Measurements from ENCODE around the gene EEF1AKMT4.
A peak's percentile ranks its signal among the peaks of the same experiment; 100 is the strongest.

The EEF1AKMT4 gene

DNA sequence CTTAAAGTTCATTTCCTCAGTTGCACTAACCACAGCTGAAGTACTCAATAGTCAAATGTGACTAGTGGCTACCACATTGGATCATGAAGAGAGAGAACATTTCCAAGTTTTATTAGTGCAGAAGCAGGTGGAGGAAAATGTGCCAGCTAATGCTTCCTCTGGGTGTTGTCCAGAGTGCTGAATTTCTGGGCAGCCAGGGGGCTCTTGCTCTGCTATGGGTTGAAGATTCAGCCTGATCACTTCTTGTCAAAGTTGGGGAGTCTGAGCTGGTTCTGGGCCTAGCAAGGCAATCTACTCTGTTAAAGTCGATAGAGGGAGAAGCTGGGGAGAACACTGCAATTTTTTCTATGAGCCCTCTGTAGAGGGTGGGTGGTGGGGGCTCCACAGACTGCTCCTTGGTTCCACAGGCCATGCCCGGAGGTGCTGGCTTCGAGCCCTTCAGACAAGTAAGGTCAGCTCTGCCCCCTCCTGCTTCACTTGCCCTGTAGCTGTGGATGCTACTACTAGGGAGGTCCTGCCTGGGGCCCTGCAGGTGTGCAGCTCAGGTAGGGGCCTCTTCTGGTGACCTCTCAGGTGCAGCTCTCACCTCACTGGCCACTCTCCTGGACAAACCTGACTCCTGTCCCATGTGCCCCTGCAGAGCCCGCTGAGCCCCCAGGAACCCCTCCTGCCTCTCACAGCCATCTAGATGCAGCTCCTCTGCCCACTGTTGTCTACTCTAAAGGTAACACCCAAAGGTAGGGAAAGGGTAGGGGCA lies 8.9 kb upstream of the EEF1AKMT4 start:
- TF ChIP-seq, protein P1, sequence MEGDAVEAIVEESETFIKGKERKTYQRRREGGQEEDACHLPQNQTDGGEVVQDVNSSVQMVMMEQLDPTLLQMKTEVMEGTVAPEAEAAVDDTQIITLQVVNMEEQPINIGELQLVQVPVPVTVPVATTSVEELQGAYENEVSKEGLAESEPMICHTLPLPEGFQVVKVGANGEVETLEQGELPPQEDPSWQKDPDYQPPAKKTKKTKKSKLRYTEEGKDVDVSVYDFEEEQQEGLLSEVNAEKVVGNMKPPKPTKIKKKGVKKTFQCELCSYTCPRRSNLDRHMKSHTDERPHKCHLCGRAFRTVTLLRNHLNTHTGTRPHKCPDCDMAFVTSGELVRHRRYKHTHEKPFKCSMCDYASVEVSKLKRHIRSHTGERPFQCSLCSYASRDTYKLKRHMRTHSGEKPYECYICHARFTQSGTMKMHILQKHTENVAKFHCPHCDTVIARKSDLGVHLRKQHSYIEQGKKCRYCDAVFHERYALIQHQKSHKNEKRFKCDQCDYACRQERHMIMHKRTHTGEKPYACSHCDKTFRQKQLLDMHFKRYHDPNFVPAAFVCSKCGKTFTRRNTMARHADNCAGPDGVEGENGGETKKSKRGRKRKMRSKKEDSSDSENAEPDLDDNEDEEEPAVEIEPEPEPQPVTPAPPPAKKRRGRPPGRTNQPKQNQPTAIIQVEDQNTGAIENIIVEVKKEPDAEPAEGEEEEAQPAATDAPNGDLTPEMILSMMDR (conservative IDR thresholded peaks at IDR 0.05): no peak
- peak overlapping the region; percentile 64 for H3K27ac ChIP-seq

DNA sequence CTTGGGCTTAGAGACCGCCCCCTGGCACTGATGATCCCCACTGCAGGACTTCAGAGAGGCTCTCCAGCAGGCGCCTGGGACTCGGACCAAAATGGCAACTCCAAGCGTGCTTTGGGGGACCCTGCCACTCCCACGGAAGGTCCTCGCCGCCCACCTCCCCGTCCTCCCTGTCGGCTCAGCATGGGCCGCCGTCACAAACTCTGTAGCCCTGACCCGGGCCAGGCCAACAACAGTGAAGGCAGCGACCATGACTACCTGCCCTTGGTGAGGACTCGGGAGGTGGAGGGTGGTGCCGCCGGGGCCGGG lies 8.4 kb upstream of the EEF1AKMT4 start:
- TF ChIP-seq, protein P1 (conservative IDR thresholded peaks at IDR 0.05): no peak
- peak overlapping the region; percentile 64 for H3K27ac ChIP-seq

DNA sequence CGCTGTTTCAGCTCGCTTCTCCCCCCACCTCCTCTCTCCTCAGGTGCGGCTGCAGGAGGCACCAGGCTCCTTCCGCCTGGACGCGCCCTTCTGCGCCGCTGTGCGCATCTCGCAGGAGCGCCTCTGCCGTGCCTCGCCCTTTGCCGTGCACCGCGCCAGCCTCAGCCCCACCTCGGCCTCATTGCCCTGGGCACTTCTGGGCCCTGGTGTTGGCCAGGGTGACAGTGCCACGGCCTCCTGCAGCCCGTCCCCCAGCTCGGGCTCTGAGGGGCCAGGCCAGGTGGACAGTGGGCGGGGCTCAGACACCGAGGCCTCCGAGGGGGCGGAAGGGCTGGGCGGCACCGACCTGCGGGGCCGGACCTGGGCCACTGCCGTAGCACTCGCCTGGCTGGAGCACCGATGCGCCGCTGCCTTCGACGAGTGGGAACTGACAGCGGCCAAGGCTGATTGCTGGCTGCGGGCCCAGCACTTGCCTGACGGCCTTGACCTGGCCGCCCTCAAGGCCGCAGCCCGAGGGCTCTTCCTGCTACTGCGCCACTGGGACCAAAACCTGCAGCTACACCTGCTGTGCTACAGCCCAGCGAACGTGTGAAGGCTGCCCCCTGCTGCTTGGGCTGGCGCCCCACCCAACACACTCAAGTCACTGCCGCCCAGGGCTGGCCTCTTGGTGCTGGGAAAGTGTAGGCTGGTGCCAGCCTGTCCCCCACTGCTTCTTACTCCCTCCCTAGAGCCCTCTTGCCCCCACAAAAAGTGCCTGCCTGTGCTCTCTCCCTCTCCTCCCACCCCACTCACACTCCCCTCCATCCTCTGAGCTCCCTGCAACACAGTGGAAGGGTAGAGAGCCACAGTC lies 7.8 kb upstream of the EEF1AKMT4 start:
- H3K27ac ChIP-seq: peak overlapping the region; percentile 64
- TF ChIP-seq, protein P1 (conservative IDR thresholded peaks at IDR 0.05): peak; percentile 83

DNA sequence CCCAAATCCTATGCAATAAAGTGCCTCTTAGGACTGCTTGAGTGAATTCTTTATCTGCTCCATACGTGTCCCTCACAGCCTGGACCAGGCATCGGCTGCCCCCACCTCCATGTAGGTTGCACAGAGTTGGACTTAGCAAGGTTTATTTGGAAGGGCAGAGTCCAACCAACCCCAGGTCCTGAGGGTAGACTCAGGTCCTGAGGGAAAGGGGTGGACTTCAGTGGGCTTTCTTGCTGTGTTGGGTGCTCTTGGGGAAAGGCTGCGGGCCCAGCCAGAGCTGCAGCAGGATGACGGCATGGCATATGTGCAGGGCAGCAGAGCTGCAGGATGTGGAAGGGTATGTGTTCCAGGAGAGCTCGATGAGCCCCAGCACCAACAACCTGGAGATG lies 7.2 kb upstream of the EEF1AKMT4 start:
- peak overlapping the region; percentile 64 for H3K27ac ChIP-seq
- TF ChIP-seq, protein P1 (conservative IDR thresholded peaks at IDR 0.05): no peak

DNA sequence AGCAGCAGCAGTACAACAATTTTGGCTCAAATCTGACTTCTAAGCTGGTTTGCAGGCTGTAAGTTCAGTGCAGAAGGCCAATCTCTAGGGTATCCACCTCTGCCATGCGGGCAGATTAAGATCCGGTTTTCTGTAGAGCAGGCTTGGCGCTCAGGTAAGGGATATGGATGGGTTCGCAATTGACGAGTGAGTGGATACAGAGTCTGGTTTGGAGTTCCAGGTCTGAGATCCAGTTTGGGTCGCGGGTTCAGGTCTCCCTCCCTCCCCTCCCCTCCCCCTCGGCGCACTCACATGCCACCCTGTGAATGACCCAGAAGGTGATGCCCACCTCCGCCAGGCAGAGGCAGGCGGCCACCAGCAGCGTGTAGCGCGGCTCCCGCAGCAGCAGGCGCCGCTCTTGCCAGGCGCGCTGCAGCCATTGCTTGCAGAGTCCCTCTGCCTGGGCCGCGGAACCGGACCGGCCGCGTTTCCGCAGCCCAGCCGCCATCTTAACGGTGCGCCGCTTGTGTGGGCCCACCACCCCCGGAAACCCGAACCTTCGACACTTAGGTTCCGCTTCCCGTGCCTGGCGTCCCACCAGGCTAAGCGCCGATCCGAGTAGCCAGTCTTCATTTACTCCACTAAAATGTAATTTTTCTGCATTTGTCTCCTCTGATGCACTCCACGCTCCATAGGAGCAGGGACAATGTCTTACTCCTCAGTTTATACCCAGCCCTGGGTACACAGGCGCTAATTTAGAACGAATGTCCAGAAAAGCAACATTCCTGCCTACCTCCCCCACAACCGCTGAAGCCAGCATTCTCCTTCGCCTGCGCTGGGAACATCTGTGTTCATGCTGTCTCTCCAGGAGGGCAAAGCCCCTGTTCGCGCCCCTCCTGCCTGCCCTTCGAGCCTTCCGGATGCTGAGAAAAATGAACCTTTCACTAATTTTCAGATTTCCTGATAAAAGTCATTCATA lies 739 bp upstream of the EEF1AKMT4 start, which contains the start of gene ALG3:
Gene ALG3, minus strand, starts transcription at position 509 of the 958 bp plus-strand sequence. Its CDS starts 22 bp downstream, at position 487.
- TF ChIP-seq, protein P1 (conservative IDR thresholded peaks at IDR 0.05): 0 out of 2 replicates have a peak, but pooled peaks have one; percentile 9
- H3K27ac ChIP-seq: peak within 1 kb of the TSS; percentile 96

DNA sequence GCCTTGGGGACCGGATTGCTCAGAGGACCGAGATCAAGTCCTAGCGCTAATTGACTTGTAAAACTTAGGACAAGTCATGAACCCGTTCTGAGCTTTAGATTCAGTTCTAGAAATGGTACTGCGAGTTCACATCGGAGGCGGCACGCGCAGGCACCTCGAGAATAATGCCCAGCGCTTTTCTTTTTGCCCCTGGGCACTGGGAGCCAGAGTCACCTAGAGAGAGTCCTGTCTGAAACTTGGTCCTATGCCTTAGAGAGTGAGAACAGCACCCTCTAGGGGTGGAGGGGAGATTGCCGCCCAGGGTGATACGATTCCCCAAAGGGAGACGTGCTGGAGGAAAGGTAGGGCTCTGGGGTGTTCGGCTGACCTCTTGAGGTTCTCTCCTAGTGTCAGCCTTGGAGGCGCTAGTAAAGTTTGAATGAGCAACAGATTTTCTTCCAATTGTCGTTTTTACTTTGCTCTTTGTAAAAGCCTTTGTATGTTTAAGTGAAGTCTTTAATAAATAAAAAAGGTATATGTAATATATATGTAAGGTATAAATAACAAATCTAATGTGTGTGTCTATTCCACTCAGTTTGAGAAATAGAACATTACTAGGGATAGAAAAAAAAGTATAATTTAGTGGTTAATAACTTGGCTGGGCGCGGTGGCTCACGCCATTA lies 826 bp downstream of the EEF1AKMT4 start:
- TF ChIP-seq, protein P1 (conservative IDR thresholded peaks at IDR 0.05): peak; percentile 94
- peak overlapping the region; percentile 96 for H3K27ac ChIP-seq
